CD1c-positive myeloid dendritic cell (primary cell): Measurements from ENCODE around the gene TXLNA.

Source experiments
- DNase-seq: peaks from one replicate; pipeline ENCODE4 v3.0.0-alpha.2; 2016; ENCODE audit errors: extremely low spot score

The TXLNA gene

GRCh38 chr1:32247452-32247851, 68.0 kb downstream of the TXLNA start:
- DNase-seq, result no peak
